Measurements from ENCODE around the gene MED31.

DNA sequence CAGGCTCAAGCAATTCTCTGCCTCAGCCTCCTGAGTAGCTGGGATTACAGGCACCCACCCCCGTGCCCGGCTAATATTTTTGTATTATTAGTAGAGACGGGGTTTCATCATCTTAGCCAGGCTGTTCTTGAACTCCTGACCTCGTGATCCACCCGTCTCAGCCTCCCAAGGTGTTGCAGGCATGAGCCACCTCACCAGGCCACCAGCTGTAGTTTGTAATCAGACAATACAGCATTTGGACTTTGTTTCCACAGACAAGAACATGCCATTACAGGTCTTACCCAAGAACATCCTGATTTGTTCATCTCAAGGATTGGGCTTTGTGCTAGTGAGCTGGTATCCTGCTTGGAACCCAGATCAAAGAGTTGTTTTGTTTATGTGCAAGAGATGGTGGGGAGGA, 30.3 kb upstream of the MED31 start:
- TF ChIP-seq, protein P1, sequence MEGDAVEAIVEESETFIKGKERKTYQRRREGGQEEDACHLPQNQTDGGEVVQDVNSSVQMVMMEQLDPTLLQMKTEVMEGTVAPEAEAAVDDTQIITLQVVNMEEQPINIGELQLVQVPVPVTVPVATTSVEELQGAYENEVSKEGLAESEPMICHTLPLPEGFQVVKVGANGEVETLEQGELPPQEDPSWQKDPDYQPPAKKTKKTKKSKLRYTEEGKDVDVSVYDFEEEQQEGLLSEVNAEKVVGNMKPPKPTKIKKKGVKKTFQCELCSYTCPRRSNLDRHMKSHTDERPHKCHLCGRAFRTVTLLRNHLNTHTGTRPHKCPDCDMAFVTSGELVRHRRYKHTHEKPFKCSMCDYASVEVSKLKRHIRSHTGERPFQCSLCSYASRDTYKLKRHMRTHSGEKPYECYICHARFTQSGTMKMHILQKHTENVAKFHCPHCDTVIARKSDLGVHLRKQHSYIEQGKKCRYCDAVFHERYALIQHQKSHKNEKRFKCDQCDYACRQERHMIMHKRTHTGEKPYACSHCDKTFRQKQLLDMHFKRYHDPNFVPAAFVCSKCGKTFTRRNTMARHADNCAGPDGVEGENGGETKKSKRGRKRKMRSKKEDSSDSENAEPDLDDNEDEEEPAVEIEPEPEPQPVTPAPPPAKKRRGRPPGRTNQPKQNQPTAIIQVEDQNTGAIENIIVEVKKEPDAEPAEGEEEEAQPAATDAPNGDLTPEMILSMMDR (IDR thresholded peaks at IDR 0.05; ENCODE audit: extremely low read depth in 1 of 2, insufficient read depth in 1 of 2, low read depth in 1 of 2, low read length in 2 of 2), result no peak
- TF ChIP-seq POLR2A (IDR thresholded peaks at IDR 0.05; ENCODE audit: low read depth, low read length) (no peak), MYC (IDR thresholded peaks at IDR 0.05; ENCODE audit: low read depth, low read length) (no peak), EZH2 (IDR thresholded peaks at IDR 0.05; ENCODE audit: borderline replicate concordance, low read depth, low read length, severe bottlenecking) (no peak)

All from endothelial cell of umbilical vein (primary cell).